SU-DHL-6 (cell line): Measurements from ENCODE around the gene BRSK1.

Experiments used
- CTCF ChIP-seq: fragments of 200-600 bp; sonication (generic); IDR thresholded peaks from one replicate; pipeline ENCODE4 v1.5.1; 2017; ENCODE audit warnings: antibody characterized with exemption, mild to moderate bottlenecking, low read length, moderate library complexity; ENCODE audit not compliant: insufficient read depth, poor library complexity, severe bottlenecking
- EZH2phosphoT487 ChIP-seq: fragments of 200-600 bp; sonication (generic), shearing (Covaris generic); conservative IDR thresholded peaks from 2 replicates; pipeline ENCODE4 v1.6.1; 2018; ENCODE audit warnings: mild to moderate bottlenecking, antibody characterized with exemption, low read length, moderate library complexity, mixed read lengths

- no peak for TF ChIP-seq CTCF
- no peak for TF ChIP-seq EZH2phosphoT487
These were observed 32.2 kb downstream of the BRSK1 start for GRCh38 chr19:55315956-55316525.
